BE2C (cell line): ENCODE results near the gene ERICH2.

Experiments used
- DNase-seq: peaks from one replicate; pipeline ENCODE4 v3.0.0-alpha.2; 2020
- H3K27me3 ChIP-seq: fragments of 250-450 bp; sonication (Bioruptor Pico); 2 replicates; pipeline ENCODE4 v1.5.1; 2020; ENCODE audit warnings: mild to moderate bottlenecking
- H3K36me3 ChIP-seq: fragments of 250-450 bp; sonication (Bioruptor Pico); 2 replicates; pipeline ENCODE4 v1.5.1; 2020; ENCODE audit warnings: mild to moderate bottlenecking
- H3K4me1 ChIP-seq: fragments of 250-450 bp; sonication (Bioruptor Pico); 2 replicates; pipeline ENCODE4 v1.5.1; 2020
- H3K4me3 ChIP-seq: 2 replicates; pipeline ENCODE4 v1.5.1; 2011; ENCODE audit warnings: low read depth, low read length
- H3K9me3 ChIP-seq: fragments of 250-450 bp; sonication (Bioruptor Pico); 2 replicates; pipeline ENCODE4 v1.5.1; 2020
- CTCF ChIP-seq: IDR thresholded peaks from 2 replicates; pipeline ENCODE4 v1.5.1; 2012; ENCODE audit warnings: mild to moderate bottlenecking, low read depth, low read length

ERICH2 gene

DNA sequence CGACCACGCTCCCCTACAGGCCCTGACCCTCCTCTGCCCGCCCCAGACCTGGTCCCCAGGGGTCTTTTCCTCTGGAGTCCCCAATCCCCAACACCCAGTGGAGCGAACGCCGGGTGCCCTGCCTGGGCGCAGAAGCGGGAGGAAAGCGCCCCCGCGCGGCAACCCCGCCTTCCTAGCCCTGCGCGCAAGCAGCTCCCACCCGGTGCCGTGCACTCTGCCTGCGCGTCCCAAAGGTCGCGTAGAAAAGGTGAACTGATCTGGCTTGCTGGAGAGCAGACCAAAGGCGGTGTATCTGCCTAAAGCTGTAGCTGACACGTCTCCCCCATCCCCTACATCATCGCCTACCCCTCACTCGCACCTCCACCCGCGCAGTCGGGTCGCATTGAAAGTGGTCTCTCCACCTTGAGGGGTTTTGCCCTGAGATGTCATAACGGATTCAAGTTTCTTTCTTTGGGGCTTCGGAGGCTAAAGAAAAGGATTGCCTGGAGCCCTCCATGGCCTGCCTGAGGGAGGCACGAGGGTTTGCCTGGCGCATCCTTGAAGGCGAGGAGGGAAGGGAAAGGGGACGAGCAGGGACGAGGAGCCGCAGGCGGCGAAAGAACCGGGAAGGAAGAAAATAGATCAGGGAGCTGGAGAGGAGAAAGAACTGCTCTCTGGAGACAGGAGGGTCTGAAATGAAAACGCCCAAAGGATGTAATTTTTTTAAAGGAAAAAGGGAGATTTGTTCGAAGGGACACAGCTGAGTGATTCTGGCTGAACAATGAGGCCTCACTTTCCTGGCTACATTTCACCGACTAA lies 52.3 kb downstream of the ERICH2 start:
- no peak for DNase-seq
- no peaks in the 10 kb centered on the region for H3K4me1 ChIP-seq
- H3K36me3 ChIP-seq = no peaks in the 10 kb centered on the region
- no peak overlapping the region; the same call in 1 of the 2 replicates for H3K4me3 ChIP-seq
- no peaks in the 10 kb centered on the region for H3K9me3 ChIP-seq
- H3K27me3 ChIP-seq = peaks cover 75% of the 10 kb centered on the region
- peak; percentile 37 for TF ChIP-seq CTCF

GRCh38 chr2:170823088-170823897 lies 53.1 kb downstream of the ERICH2 start:
- Histone ChIP-seq H3K27me3 (peaks cover 68% of the 10 kb centered on the region), H3K4me3 (peak overlapping the region; percentile 19; the same call in 1 of the 2 replicates), H3K4me1 (no peaks in the 10 kb centered on the region), H3K9me3 (no peaks in the 10 kb centered on the region), H3K36me3 (no peaks in the 10 kb centered on the region)
- TF ChIP-seq CTCF = no peak
- DNase-seq = no peak

- DNase-seq = no peak
- Histone ChIP-seq H3K4me1 (no peaks in the 10 kb centered on the region), H3K36me3 (no peaks in the 10 kb centered on the region), H3K4me3 (no peak overlapping the region), H3K9me3 (no peaks in the 10 kb centered on the region), H3K27me3 (peaks cover 62% of the 10 kb centered on the region)
- no peak for TF ChIP-seq CTCF
Observed at GRCh38 chr2:170823898-170824215, 53.7 kb downstream of the ERICH2 start.

DNA sequence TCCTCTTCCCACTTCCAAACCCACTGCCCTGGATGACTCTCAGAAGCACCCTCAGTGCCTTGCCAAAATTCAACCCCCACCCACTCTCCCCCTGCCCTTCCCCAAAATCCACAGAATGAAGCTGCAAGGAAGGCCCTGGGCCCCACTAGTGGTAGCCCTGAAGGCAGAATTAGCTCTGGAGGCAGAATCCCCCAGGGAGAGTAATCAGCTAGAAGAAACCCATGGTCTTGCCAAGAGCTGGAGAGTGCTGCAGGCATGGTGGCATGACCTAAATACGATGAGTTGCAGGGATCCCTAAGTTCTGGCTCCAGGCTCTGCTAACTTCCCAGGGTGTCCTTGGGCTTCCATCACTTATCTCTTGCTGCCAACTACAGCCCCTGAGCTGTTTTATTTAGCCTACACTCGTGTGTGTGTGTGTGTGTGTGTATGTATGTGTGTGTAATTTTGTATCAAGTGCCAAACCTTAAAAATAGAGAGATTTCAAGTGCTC lies 54.4 kb downstream of the ERICH2 start:
- Histone ChIP-seq H3K27me3 (peaks cover 55% of the 10 kb centered on the region), H3K4me1 (no peaks in the 10 kb centered on the region), H3K36me3 (no peaks in the 10 kb centered on the region), H3K4me3 (no peak overlapping the region), H3K9me3 (no peaks in the 10 kb centered on the region)
- DNase-seq = no peak
- no peak for TF ChIP-seq CTCF

DNA sequence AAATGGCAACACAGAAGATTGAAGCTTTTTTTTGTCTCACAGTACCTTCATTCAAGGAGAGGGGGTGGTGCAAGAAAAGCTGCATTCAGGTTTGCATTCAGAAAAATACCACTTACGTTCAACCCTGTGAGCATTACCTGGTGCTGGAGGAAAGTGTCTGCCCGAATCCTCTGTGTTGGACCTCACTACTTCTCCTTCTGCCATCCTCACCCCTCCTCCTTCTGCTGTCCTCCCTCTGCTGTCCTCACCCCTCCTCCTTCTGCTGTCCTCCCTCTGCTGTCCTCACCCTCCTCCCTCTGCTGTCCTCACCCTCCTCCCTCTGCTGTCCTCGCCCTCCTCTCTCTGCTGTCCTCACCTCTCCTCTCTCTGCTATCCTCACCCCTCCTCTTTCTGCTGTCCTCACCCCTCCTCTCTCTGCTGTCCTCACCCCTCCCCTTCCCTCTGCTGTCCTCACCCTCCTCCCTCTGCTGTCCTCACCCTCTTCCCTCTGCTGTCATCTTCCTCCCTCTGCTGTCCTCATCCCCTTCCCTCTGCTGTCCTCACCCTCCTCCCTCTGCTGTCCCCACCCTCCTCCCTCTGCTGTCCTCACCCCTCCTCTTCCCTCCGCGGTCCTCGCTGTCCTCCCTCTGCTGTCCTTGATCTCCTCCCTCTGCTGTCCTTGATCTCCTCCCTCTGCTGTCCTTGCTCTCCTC lies 57.8 kb downstream of the ERICH2 start:
- Histone ChIP-seq H3K4me1 (no peaks in the 10 kb centered on the region), H3K27me3 (peaks cover 21% of the 10 kb centered on the region), H3K4me3 (no peak overlapping the region), H3K9me3 (no peaks in the 10 kb centered on the region), H3K36me3 (no peaks in the 10 kb centered on the region)
- DNase-seq = no peak
- TF ChIP-seq CTCF = no peak
